HG02973 (cell line): Measurements from ENCODE around the gene GPR15LG.
A peak's percentile ranks its signal among the peaks of the same experiment; 100 is the strongest.

Experiments used
- ATAC-seq: cut with Tn5 transposase; IDR thresholded peaks from one replicate; pipeline ENCODE4 v1.9.1; 2021; ENCODE audit warnings: moderate library complexity; ENCODE audit not compliant: unreplicated experiment

GPR15LG gene

GRCh38 chr10:84193327-84193726 is 19.7 kb downstream of the GPR15LG start:
- no peak for ATAC-seq

DNA sequence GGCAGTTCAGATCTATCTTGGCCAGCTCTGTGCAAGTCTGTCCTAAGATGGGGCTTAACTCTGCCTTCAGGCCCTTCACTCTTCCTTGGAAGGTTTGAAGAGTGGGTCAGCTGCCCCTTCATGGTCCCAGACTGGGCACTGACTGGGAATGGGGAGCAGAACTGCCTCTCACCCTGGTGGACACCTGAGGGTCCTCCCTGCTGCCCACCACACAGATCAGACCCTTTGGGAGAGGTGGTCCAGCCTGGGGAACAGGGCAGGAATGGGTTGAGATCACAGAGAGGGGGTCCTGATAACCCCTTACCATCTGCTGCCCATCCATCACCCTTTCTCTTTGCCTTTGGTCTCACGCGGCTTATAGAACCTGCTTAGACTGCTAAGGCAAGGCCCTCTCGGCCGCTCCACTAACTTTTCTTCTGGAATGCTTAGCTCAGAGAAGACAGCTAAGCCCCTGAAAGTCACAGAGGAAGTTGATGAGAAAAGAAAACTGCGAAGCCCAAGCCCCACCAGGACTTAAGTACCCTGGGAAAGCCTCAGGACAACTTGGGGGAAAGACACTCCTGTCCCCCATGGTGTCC is 20.3 kb downstream of the GPR15LG start:
- peak; percentile 2 for ATAC-seq

- ATAC-seq: peak; percentile 68
Observed at GRCh38 chr10:84194424-84195043, 20.9 kb downstream of the GPR15LG start, which contains the start of gene CDHR1. Gene CDHR1 (plus strand): TSS chr10:84194537. CDS start chr10:84194761, 224 bp downstream.

DNA sequence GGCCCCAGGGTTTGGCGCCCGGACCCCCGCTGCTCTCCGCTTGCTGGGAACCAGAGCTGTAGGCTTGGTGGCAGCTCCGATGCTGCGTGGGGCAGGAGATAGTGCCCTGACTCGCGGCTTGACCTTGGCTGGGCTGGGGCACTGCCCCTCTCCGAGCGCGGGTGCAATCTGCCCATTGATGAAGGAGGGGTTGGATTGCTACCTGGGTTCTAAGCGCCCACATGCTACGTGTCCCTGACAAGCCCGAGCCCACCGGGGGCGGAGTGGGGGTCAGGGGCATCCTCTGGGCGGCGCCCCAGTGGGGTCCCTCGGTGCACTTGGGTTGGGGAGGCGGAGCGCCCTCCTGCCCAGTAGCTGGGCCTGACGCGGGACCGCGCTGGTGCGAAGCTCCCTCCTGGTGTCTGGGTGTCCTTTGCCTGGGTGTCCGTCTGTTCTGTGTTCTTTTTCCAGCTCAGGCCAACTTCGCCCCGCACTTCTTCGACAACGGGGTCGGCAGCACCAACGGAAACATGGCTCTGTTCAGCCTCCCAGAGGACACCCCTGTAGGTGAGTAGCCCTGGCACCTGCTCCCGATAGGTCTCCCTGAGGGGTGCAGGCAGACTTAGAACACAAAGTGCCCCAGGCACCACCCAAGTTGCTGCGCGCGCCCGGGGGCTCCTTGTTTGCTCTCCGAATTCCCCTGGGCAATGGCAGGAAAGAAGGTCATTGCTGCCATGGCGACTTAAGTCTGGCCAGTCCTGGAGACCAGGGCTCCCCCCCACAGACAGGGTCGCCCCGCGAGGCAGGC is 21.6 kb downstream of the GPR15LG start:
- no peak for ATAC-seq

GRCh38 chr10:84196083-84196482 is 22.5 kb downstream of the GPR15LG start:
- ATAC-seq: no peak

GRCh38 chr10:84196941-84197340 is 23.3 kb downstream of the GPR15LG start:
- no peak for ATAC-seq

DNA sequence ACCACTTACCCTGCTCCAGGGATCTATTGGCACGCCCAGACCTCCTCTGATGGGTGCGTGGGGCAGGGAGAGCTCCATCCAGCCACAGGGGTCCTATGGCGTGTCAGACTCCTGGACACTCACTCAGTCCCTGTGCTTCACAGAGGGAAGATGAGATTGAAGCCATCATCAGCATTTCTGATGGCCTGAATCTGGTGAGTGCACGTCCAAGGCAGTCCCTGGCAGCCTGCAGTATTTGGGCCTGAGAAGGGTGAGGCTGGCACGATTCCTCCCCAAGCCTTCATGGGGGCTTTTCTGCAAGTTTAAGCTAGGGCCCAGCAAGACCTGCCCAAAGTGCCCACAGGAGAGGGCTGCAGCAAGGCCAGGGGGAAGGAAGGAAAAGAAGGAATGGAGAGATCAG is 24.0 kb downstream of the GPR15LG start:
- no peak for ATAC-seq

GRCh38 chr10:84198206-84198915 is 24.8 kb downstream of the GPR15LG start:
- no peak for ATAC-seq

GRCh38 chr10:84200537-84201243 is 27.1 kb downstream of the GPR15LG start:
- no peak for ATAC-seq

DNA sequence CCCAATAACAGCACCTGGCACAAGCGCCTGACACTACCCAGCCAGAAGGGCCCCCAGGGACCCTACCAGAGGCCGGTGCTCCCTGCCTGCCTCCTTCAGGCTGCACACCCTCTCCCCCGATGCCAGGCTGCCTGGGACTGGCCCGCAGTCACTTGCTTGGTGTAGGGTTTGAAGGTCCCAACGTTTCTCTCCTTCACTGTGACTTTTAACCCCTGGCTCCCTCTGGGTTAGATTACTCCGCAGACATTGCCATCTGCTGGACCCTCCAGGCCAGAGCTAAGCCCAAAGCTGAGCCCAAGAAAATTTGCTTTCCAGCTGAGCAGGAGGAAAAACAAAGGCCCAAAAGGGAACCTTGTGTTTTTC is 27.6 kb downstream of the GPR15LG start:
- ATAC-seq: no peak

GRCh38 chr10:84201682-84202081 is 28.1 kb downstream of the GPR15LG start:
- no peak for ATAC-seq

DNA sequence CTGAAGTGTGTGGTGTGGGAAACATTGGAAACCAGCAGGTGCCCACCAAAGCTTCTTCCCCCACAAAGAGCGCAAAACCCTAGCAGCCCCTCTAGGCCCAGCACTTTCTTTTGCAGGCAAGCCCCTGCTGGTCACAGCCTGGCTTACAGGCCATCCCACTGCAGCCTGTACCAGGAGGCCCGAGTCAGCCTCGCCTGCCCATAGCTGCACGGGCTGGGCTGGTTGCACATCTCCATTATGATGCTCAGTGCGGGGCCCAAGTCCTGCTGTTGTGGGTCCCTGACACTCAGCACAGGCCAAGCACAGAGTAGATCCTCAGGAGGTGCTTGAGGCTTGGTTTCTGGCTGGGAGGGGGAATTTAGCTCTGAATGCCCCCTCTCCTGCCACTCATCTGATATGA is 28.7 kb downstream of the GPR15LG start:
- no peak for ATAC-seq

DNA sequence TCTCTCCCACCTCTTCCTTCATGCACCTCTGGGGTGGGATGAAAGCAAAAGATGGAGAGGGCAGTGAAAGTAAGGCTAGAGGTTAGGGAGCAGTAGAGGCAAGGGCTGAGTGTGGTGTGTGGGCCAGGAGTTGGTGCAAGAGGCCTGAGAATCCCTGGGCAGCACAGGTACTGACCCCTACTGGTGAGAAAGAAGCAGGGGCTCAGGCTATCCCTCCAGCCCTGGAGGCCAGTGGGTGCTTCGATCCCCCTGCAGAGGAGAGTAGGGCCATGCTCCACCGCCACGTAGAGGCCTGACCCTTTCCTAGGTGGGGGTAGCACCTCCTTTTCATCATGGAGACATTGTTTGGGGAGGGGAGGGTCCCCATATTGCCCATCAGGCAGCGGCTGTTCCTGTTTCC is 30.5 kb downstream of the GPR15LG start:
- peak; percentile 61 for ATAC-seq

GRCh38 chr10:84204610-84205009 is 31.0 kb downstream of the GPR15LG start:
- no peak for ATAC-seq

DNA sequence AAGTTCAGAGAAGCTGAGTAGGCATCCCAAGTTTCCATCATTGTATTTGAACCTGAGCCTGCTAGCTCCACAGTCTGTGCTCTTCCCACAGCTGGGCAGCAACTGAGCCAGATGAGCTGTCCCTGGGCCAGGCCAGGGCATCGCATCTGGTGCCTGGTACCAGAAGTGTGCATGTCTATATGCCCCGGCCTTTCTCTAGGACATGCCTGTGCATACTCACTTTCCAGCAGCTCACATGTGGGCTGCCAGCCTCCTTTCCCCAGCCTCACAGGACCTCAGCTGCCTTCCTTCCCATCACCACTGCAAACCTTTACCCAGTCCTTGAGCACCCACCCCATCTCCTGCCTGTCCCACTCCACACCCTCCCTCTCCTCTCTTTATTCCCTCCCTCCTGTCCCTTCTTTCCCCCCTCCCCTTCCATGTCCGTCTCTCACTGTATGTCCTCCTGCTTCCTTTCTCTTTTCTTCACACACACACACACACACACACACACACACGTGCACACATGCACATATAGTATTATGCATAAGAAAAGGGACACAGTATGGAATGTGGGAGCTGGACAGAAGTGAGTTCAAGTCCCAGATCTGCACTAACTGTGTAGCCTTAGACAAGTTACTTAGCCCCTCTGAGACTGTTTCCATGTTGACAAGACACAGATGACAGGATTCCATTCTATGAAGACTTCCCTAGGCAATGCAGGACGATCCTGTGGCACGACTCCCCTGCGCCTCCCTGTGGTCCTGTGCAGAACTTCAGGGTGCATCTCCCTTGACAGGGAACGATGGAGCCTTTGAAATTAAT is 31.6 kb downstream of the GPR15LG start:
- peak; percentile 85 for ATAC-seq

DNA sequence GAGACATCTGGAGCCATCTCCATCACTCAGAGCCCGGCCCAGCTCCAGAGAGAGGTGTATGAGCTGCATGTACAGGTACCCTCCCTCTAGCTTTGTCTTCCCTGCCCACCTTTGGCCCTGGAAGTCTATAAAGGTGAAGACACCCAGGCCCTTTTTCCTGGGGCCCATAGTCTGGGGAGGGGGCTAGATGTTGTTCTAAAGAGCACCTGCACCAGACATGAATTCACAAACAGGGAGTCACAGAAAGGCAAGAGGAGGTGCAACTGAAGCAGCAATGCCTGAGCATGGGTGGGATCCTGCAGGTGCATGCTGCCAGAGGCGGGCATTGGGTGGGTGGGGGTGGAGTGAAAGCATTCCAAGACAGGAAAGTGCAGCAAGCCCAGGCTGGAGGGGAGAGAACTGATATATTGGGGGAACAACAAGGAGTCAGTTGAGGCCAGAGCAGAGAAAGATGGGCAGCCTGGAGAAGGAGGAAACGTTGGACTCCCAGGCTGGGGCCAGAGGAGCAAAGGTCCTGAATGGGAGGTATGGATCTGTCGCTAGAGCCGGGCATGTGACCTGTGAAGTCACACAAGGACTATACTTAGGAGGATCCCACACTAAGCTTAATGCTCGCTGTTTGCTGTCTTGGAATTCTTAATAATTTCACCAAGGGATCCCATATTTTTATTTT is 32.4 kb downstream of the GPR15LG start:
- no peak for ATAC-seq

- ATAC-seq: no peak
Observed at GRCh38 chr10:84208023-84208422, 34.4 kb downstream of the GPR15LG start.

DNA sequence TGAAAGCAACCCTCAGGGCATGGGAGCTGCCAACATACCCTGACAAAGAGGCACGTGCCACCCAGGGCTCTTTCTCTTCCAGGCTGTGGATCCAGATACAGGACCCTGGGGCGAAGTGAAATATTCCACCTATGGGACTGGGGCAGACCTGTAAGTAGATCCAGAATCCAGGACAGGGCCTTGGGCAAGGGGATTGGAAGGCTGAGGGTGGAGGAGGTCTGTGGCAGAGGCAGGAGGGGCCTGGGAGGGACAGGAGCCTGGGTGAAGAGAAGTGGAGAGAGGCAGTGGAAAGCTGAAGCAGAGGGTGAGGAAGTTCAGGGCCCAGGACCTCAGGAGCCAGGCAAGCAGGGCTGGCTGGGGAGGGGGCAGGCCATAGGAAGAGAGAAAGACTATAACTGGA is 38.0 kb downstream of the GPR15LG start:
- no peak for ATAC-seq

- no peak for ATAC-seq
Observed at GRCh38 chr10:84212014-84212413, 38.4 kb downstream of the GPR15LG start.

DNA sequence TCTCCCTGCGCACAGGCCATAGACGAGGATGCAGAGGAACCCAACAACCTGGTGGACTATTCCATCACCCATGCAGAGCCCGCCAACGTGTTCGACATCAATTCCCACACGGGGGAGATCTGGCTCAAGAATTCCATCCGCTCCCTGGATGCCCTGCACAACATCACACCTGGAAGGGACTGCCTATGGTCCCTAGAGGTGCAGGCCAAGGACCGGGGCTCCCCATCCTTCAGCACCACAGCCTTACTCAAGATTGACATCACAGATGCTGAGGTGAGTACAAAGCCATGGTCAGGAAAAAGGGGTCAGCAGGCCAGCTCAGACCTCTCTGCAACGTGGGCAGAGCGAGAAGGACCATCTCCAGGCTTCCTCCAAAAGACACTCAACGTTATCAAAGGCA is 39.5 kb downstream of the GPR15LG start:
- ATAC-seq: no peak
